ENCODE results near the gene C19orf25.

C19orf25 gene

GRCh38 chr19:1468274-1468820, 10.7 kb downstream of the C19orf25 start:
- H3K36me3 ChIP-seq = peaks cover 0 to 15% (median 7%) of the 10 kb centered on the region in 11 experiments; a peak in 9 of 22 replicates
- peak overlapping the region; percentile 91 to 99 (median 98) for H3K4me2 ChIP-seq
- H3K4me3 ChIP-seq = peak overlapping the region; percentile 49 to 67 (median 58); a peak in 16 of 20 replicates
- peaks cover 93 to 100% (median 98%) of the 10 kb centered on the region in 11 experiments for H4K20me1 ChIP-seq
- H3K9me3 ChIP-seq (replicated peaks in 1 of 11) = no peaks in the 10 kb centered on the region
- H3K4me1 ChIP-seq = peaks cover 43 to 71% (median 60%) of the 10 kb centered on the region in 10 experiments
- TF ChIP-seq Cebpa-rat (IDR thresholded peaks at IDR 0.05) = no peak
- H3K9ac ChIP-seq = peak overlapping the region in 3 of 11 experiments; percentile 19 to 62 (median 58); a peak in 6 of 22 replicates
- peaks cover 83 to 95% (median 90%) of the 10 kb centered on the region in 11 experiments for H3K27me3 ChIP-seq
- no peak overlapping the region for H3K27ac ChIP-seq

GRCh38 chr19:1467490-1468273, 11.3 kb downstream of the C19orf25 start:
- peaks cover 0 to 13% (median 7%) of the 10 kb centered on the region in 11 experiments; a peak in 8 of 22 replicates for H3K36me3 ChIP-seq
- peak overlapping the region in 7 of 11 experiments; percentile 91 to 99 (median 98); a peak in 11 of 22 replicates for H3K4me2 ChIP-seq
- no peak for TF ChIP-seq Cebpa-rat (IDR thresholded peaks at IDR 0.05)
- H3K4me1 ChIP-seq = peaks cover 43 to 64% (median 58%) of the 10 kb centered on the region in 10 experiments
- H3K27me3 ChIP-seq = peaks cover 78 to 89% (median 83%) of the 10 kb centered on the region in 11 experiments
- peaks cover 91 to 100% (median 96%) of the 10 kb centered on the region in 11 experiments for H4K20me1 ChIP-seq
- H3K9me3 ChIP-seq (replicated peaks in 1 of 11) = no peaks in the 10 kb centered on the region
- H3K27ac ChIP-seq = no peak overlapping the region
- no peak overlapping the region for H3K9ac ChIP-seq
- peak overlapping the region in 3 of 10 experiments; percentile 54 to 67 (median 59); a peak in 4 of 20 replicates for H3K4me3 ChIP-seq

GRCh38 chr19:1467215-1467489, 11.9 kb downstream of the C19orf25 start:
- H3K36me3 ChIP-seq = peaks cover 0 to 13% (median 7%) of the 10 kb centered on the region in 11 experiments; a peak in 8 of 22 replicates
- no peak overlapping the region for H3K4me3 ChIP-seq
- no peak overlapping the region for H3K27ac ChIP-seq
- H3K9me3 ChIP-seq (replicated peaks in 1 of 11) = no peaks in the 10 kb centered on the region
- peaks cover 73 to 83% (median 78%) of the 10 kb centered on the region in 11 experiments for H3K27me3 ChIP-seq
- H3K4me2 ChIP-seq = no peak overlapping the region
- peaks cover 41 to 59% (median 53%) of the 10 kb centered on the region in 10 experiments for H3K4me1 ChIP-seq
- H3K9ac ChIP-seq = no peak overlapping the region
- TF ChIP-seq Cebpa-rat (IDR thresholded peaks at IDR 0.05) = no peak
- peaks cover 85 to 100% (median 91%) of the 10 kb centered on the region in 11 experiments for H4K20me1 ChIP-seq

GRCh38 chr19:1466461-1467214, 12.4 kb downstream of the C19orf25 start:
- Histone ChIP-seq H3K4me2 (peak overlapping the region in 2 of 11 experiments; percentile 46 to 49; a peak in 2 of 22 replicates), H3K9ac (no peak overlapping the region), H3K27ac (no peak overlapping the region), H3K36me3 (peaks cover 0 to 13% (median 7%) of the 10 kb centered on the region in 11 experiments; a peak in 8 of 22 replicates), H3K4me1 (peaks cover 36 to 54% (median 48%) of the 10 kb centered on the region in 10 experiments), H3K27me3 (peaks cover 68 to 78% (median 73%) of the 10 kb centered on the region in 11 experiments), H3K9me3 (replicated peaks in 1 of 11) (no peaks in the 10 kb centered on the region), H3K4me3 (no peak overlapping the region), H4K20me1 (peaks cover 80 to 97% (median 86%) of the 10 kb centered on the region in 11 experiments)
- no peak for TF ChIP-seq Cebpa-rat (IDR thresholded peaks at IDR 0.05)

GRCh38 chr19:1466018-1466460, 13.0 kb downstream of the C19orf25 start:
- no peak for TF ChIP-seq Cebpa-rat (IDR thresholded peaks at IDR 0.05)
- H3K9ac ChIP-seq = no peak overlapping the region
- H3K4me2 ChIP-seq = peak overlapping the region in 7 of 11 experiments; percentile 4 to 60 (median 46); a peak in 9 of 22 replicates
- no peak overlapping the region for H3K4me3 ChIP-seq
- no peak overlapping the region for H3K27ac ChIP-seq
- no peaks in the 10 kb centered on the region for H3K9me3 ChIP-seq (replicated peaks in 1 of 11)
- H3K4me1 ChIP-seq = peaks cover 30 to 48% (median 42%) of the 10 kb centered on the region in 10 experiments
- H3K27me3 ChIP-seq = peaks cover 62 to 72% (median 67%) of the 10 kb centered on the region in 11 experiments
- H4K20me1 ChIP-seq = peaks cover 76 to 97% (median 83%) of the 10 kb centered on the region in 11 experiments
- H3K36me3 ChIP-seq = peaks cover 0 to 16% (median 8%) of the 10 kb centered on the region in 11 experiments; a peak in 12 of 22 replicates

GRCh38 chr19:1465191-1466016, 13.6 kb downstream of the C19orf25 start:
- H3K4me2 ChIP-seq = peak overlapping the region in 7 of 11 experiments; percentile 4 to 60 (median 46); a peak in 8 of 22 replicates
- H3K36me3 ChIP-seq = peaks cover 2 to 22% (median 14%) of the 10 kb centered on the region in 11 experiments; a peak in 12 of 22 replicates
- H3K9me3 ChIP-seq (replicated peaks in 1 of 11) = no peaks in the 10 kb centered on the region
- no peak overlapping the region for H3K9ac ChIP-seq
- H3K4me1 ChIP-seq = peaks cover 24 to 41% (median 35%) of the 10 kb centered on the region in 10 experiments
- H4K20me1 ChIP-seq = peaks cover 76 to 97% (median 82%) of the 10 kb centered on the region in 11 experiments
- H3K27ac ChIP-seq = no peak overlapping the region
- TF ChIP-seq Cebpa-rat (IDR thresholded peaks at IDR 0.05) = no peak
- peaks cover 56 to 66% (median 61%) of the 10 kb centered on the region in 11 experiments for H3K27me3 ChIP-seq
- H3K4me3 ChIP-seq = no peak overlapping the region

GRCh38 chr19:1461862-1462261, 17.2 kb downstream of the C19orf25 start:
- Histone ChIP-seq H3K27me3 (peaks cover 28 to 47% (median 40%) of the 10 kb centered on the region in 11 experiments), H3K4me2 (no peak overlapping the region), H3K9me3 (replicated peaks in 1 of 11) (no peaks in the 10 kb centered on the region), H3K4me3 (no peak overlapping the region), H3K27ac (no peak overlapping the region), H3K4me1 (peaks cover 4 to 34% (median 16%) of the 10 kb centered on the region in 10 experiments), H3K36me3 (peaks cover 4 to 27% (median 20%) of the 10 kb centered on the region in 11 experiments; a peak in 12 of 22 replicates), H4K20me1 (peaks cover 48 to 96% (median 74%) of the 10 kb centered on the region in 11 experiments), H3K9ac (no peak overlapping the region)
- TF ChIP-seq Cebpa-rat (IDR thresholded peaks at IDR 0.05) = no peak
